ENCODE results near the gene RDH16.
"Not testable (repeated sequence)": the region's sequence is repeated elsewhere in the genome, so short reads cannot be mapped to it uniquely, and the experiment has no call there.

Gene RDH16

DNA sequence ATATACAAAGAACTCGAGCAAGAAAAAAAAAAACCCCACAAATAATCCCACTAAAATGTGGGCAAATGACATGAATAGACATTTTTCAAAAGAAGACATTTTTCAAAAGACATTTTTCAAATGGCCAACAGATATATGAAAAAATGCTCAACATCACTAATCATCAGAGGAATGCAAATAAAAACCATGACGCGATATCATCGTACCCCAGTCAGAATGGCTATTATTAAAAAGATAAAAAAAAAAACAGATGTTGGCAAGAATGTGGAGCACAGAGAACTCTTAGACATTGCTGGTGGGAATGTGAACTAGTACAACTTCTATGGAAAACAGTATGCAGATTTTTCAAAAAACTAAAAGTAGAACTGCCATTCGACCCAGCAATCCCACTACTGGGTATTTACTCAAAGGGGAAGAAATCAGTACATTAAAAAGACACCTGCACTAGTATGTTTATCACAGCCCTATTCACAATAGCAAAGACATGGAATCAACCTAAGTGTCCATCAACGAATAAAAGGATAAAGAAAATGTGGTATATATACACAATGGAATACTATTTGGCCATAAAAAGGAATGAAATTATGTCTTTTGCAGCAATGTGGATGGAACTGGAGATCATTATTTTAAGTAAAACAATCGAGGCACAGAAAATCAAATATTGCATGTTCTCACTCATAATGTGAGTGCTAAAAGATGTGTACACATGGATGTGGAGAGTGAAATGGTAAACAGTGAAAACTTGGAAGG lies 32.6 kb upstream of the RDH16 start:
- TF ChIP-seq POLR2AphosphoS5 (IDR thresholded peaks at IDR 0.05; ENCODE audit: low read depth, low read length) = no peak
- TF ChIP-seq SPI1 (IDR thresholded peaks at IDR 0.05; ENCODE audit: low read depth, low read length) = no peak
- TF ChIP-seq TAF1 (IDR thresholded peaks at IDR 0.05; ENCODE audit: low read depth, low read length) = no peak
- TF ChIP-seq PAX5 (IDR thresholded peaks at IDR 0.05; ENCODE audit: insufficient read depth, low read length, severe bottlenecking) = no peak
- TF ChIP-seq POU2F2 (IDR thresholded peaks at IDR 0.05; ENCODE audit: low read depth, low read length) = no peak
- no peak for TF ChIP-seq POLR2A (IDR thresholded peaks at IDR 0.05; ENCODE audit: low read depth, low read length)
- DNase-seq (ENCODE audit: insufficient read length, low spot score) = no peak
- no peak for FAIRE-seq

DNA sequence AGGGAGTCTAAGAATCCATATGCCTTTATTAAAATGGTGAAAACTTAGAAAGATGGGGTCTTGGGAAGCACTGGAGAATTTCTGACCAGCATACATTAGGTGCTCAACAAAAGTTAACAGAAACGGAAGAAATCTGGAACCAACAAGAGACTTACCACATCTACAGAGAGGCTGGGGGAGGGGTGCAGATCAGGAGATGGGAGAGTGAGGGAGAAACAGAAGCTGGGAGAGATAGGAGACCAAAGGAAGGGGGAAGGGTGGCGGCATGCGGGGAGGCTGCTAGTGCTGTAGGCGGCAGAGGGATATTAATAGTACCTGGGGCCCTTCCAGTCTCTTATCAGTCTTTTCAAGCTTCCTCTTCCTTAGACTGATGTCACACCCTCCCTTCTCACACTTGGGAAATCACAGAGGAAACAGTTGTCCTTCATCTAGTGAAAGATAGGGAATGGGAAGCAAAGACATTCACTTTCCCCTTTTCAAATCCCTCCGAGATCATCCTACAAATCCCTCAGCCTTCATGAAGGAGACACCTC lies 30.9 kb upstream of the RDH16 start:
- TF ChIP-seq POU2F2 (IDR thresholded peaks at IDR 0.05; ENCODE audit: low read depth, low read length) (no peak), POLR2A (IDR thresholded peaks at IDR 0.05; ENCODE audit: low read depth, low read length) (no peak), SPI1 (IDR thresholded peaks at IDR 0.05; ENCODE audit: low read depth, low read length) (no peak), TAF1 (IDR thresholded peaks at IDR 0.05; ENCODE audit: low read depth, low read length) (no peak), PAX5 (IDR thresholded peaks at IDR 0.05; ENCODE audit: insufficient read depth, low read length, severe bottlenecking) (no peak), POLR2AphosphoS5 (IDR thresholded peaks at IDR 0.05; ENCODE audit: low read depth, low read length) (no peak)
- FAIRE-seq = no peak
- no peak for DNase-seq (ENCODE audit: insufficient read length, low spot score)

DNA sequence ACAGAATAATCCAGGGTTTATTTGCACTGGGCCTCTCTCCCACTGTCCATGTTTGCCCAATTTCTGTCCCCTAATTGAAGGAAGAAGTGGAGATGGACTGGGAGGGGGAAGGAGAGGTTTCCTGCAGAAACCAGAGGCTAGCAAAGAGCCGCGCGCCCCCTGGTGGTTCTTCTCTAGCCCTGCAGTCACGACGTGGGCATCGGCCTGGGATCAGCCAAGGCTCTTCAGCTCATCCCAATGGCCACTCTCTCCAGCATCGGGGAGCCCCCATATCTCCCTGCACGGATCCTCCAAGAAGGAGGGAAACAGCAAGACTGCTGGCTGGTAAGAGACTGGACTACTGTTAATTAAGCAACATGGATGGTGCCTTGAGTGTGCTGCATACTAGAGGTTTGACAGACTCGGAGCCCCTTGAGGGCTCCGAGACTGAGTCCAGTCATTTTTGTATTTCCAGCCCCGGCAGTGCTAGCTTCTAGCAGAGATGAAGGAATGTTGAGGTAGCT lies 30.2 kb upstream of the RDH16 start:
- DNase-seq (ENCODE audit: insufficient read length, low spot score) = peak; percentile 54
- TF ChIP-seq POU2F2 (IDR thresholded peaks at IDR 0.05; ENCODE audit: low read depth, low read length) (0 out of 2 replicates have a peak, but pooled peaks have one; percentile 28), PAX5 (IDR thresholded peaks at IDR 0.05; ENCODE audit: insufficient read depth, low read length, severe bottlenecking) (no peak)
- peak; percentile 76 for FAIRE-seq

DNA sequence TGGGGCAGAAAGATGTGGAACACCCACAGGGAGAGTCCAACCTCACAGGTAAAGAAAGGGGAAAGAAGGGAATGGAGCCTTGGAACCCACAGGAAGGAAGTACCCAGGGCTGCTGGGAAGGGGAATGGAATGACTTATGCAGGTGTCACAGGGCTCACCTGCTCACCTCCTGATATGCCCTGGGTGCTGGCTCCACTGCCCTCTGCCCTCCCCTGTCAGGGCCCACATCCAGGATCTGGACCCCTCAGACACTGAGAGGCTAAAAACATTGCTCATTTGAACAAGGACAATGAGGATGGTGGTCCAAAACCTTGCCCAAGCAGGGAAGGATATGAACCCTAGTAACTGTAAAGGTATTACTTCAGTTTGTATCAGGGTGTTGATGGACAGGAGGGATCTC lies 29.6 kb upstream of the RDH16 start:
- DNase-seq (ENCODE audit: insufficient read length, low spot score) (no peak), FAIRE-seq (no peak)
- TF ChIP-seq POLR2A (IDR thresholded peaks at IDR 0.05; ENCODE audit: low read depth, low read length) = no peak

DNA sequence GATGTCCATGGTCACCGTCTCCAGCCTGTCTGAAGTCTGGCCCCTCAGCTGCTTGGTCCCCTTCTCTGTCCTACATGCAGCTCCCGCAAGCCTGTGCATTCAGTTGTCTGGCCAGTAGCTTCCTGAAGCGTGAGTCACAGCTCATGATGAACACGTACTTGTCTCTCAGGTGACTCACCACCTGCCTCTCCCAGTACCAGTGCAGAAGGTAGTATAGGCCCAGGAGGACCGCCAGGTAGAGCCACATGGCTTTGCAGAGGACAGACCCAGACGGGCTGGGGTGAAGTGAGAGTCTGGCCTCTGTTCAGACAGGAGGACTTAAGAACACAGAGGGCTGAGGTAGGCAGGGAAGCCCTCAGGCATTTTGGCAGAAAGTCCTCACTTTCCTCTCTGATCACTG lies 28.3 kb upstream of the RDH16 start:
- FAIRE-seq; DNase-seq (ENCODE audit: insufficient read length, low spot score): not testable (repeated sequence)

DNA sequence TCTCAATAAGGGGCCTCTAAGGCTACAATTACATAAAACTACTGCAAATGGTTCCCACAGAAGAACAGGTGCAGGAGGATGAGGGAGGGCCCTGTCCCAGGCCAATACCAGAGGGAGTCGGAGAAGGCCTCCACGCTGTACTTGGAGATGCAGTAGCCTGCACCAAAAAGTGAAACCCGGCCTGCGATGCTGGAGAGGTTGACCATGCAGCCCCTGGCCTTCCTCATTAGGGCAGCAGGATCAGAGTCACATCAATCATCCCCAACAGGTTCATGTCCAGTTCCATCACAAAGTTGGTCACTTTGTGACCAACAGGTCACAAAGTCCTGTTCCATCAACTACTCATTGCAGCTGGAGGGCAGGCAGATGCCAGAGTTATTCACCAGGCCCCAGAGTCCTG lies 26.0 kb upstream of the RDH16 start:
- TF ChIP-seq SPI1 (IDR thresholded peaks at IDR 0.05; ENCODE audit: low read depth, low read length) (no peak), PAX5 (IDR thresholded peaks at IDR 0.05; ENCODE audit: insufficient read depth, low read length, severe bottlenecking) (no peak), POLR2AphosphoS5 (IDR thresholded peaks at IDR 0.05; ENCODE audit: low read depth, low read length) (no peak), POLR2A (IDR thresholded peaks at IDR 0.05; ENCODE audit: low read depth, low read length) (no peak), POU2F2 (IDR thresholded peaks at IDR 0.05; ENCODE audit: low read depth, low read length) (no peak), TAF1 (IDR thresholded peaks at IDR 0.05; ENCODE audit: low read depth, low read length) (no peak)
- FAIRE-seq (no peak), DNase-seq (ENCODE audit: insufficient read length, low spot score) (no peak)

DNA sequence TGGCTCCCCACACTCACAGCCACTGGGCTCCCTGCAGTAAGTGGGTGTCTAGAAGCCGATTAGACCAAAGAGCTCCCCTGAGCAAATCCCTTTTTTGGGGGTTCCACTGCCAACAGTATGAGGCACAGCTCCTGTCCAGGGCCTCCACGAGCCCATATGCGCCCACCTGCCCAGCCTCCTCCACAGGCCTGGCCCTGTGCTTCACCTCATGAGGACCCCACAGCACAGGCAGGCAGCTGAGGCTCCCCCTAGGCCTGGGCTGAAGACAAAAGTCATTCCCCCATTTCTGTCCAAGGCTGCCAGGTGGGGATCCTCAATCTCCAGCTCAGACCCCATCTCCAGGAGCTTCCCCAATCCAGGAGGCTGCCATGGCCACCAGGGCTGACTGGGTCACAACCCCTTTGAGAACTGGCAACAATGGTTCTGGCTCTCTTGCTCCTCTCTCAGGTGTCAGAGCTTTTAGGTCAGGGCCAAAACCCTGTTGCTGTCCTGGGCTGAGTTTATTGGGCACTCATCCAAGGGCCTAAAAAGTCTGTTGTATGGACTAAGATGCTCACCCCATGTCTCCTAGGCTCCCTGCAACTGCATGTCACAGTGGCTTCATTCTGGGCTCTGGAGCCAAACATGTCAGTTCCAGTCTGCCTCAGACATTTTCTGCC lies 25.3 kb upstream of the RDH16 start:
- not testable (repeated sequence) for FAIRE-seq

DNA sequence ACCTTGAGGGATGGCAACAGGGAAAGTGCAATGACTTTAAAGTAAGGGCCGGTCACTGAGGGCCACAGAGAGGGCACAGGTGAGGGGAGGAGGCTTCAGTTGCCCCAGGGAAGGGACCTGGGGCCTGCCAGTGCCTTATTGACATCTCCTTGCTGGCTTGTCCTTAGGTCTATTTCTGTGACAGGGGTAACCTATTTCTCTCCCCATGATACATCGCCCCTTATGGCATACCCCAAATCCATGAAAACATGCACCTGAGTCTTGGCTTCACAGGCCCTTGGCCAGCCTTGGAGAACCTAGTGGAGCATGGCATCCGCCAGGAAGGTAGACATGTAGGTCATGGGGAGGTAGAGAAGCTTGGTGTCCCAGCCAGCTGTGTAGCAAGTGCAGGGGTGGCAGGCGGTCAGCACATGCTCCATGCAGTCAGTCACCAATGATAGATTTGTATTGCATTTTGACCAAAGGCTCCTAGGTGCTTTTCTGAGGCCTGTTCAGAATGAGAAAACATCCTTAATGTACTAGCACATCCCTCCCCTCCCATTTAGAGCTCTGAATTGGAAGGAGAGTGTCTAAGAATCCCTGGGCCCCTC lies 23.6 kb upstream of the RDH16 start:
- DNase-seq (ENCODE audit: insufficient read length, low spot score) (no peak), FAIRE-seq (no peak)
- TF ChIP-seq SPI1 (IDR thresholded peaks at IDR 0.05; ENCODE audit: low read depth, low read length) (no peak), POU2F2 (IDR thresholded peaks at IDR 0.05; ENCODE audit: low read depth, low read length) (no peak), TAF1 (IDR thresholded peaks at IDR 0.05; ENCODE audit: low read depth, low read length) (no peak), PAX5 (IDR thresholded peaks at IDR 0.05; ENCODE audit: insufficient read depth, low read length, severe bottlenecking) (no peak), POLR2A (IDR thresholded peaks at IDR 0.05; ENCODE audit: low read depth, low read length) (no peak), POLR2AphosphoS5 (IDR thresholded peaks at IDR 0.05; ENCODE audit: low read depth, low read length) (no peak)

More for the DNA sequence above, 25.3 kb upstream of the RDH16 start:
- not testable (repeated sequence) for DNase-seq (ENCODE audit: insufficient read length, low spot score)

DNA sequence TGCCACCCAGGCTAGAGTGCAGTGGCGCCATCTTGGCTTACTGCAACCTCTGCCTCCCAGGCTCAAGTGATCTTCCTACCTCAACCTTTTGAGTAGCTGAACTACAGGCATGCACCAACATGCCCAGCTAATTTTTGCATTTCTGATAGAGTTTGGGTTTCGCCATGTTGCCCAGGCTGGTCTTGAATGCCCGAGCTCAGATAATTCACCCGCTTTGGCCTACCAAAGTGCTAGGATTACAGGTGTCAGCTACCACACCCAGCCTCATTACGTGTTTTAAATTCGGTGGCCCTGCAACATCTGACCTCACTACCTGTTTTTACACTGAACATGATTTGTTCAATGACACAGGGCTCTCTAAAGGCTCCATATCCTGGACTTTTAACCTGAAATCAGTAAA lies 22.9 kb upstream of the RDH16 start:
- FAIRE-seq (no peak), DNase-seq (ENCODE audit: insufficient read length, low spot score) (no peak)
- no peak for TF ChIP-seq TAF1 (IDR thresholded peaks at IDR 0.05; ENCODE audit: low read depth, low read length)
- no peak for TF ChIP-seq POLR2AphosphoS5 (IDR thresholded peaks at IDR 0.05; ENCODE audit: low read depth, low read length)
- TF ChIP-seq PAX5 (IDR thresholded peaks at IDR 0.05; ENCODE audit: insufficient read depth, low read length, severe bottlenecking) = no peak
- TF ChIP-seq POU2F2 (IDR thresholded peaks at IDR 0.05; ENCODE audit: low read depth, low read length) = no peak
- no peak for TF ChIP-seq SPI1 (IDR thresholded peaks at IDR 0.05; ENCODE audit: low read depth, low read length)
- no peak for TF ChIP-seq POLR2A (IDR thresholded peaks at IDR 0.05; ENCODE audit: low read depth, low read length)

DNA sequence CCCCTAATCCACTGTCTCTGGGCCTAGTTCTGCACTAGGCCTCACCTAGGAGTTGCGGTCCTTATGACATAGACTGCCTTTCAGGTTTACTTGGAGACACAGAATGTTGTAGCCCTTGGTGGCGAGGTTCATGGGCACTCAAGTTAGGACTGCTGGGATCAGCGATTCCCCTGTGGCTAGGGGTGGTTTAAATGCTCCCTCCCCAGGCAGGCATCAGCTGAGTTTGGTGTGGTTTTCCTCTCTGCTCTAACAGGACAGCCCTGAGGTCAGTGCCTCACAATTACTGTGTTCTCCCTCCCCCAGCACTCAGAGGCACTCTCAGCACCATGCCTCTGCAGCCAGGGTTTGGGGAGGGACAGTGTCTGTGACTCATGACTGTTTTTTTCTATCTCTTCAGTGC lies 22.2 kb upstream of the RDH16 start:
- TF ChIP-seq POLR2A (IDR thresholded peaks at IDR 0.05; ENCODE audit: low read depth, low read length) (no peak), SPI1 (IDR thresholded peaks at IDR 0.05; ENCODE audit: low read depth, low read length) (no peak)
- DNase-seq (ENCODE audit: insufficient read length, low spot score) = no peak
- FAIRE-seq = no peak

Measured in GM12891 (cell line).